Hepatocyte (in vitro differentiated cells): Measurements from ENCODE around the gene GRK4. TPM values are rescaled to one million over a fixed set of nuclear protein-coding genes. Genes with fewer than 3 reads are reported as not detected.

ENCODE experiments used
- DNase-seq: peaks from one replicate; pipeline ENCODE4 v3.0.0-alpha.2; 2016; ENCODE audit warnings: low spot score
- H2AFZ ChIP-seq: fragments of 200-600 bp; sonication (generic); 2 replicates; pipeline ENCODE4 v1.6.0; 2016; ENCODE audit warnings: antibody characterized with exemption, mild to moderate bottlenecking
- H3K27ac ChIP-seq: fragments of 200-600 bp; sonication (generic); 2 replicates; pipeline ENCODE4 v1.5.1; 2016; ENCODE audit warnings: mild to moderate bottlenecking
- H3K27me3 ChIP-seq: fragments of 200-600 bp; sonication (generic); 2 replicates; pipeline ENCODE4 v1.6.1; 2016
- H3K36me3 ChIP-seq: fragments of 200-600 bp; sonication (generic); replicated peaks from 2 replicates; pipeline ENCODE4 v1.5.1; 2016; ENCODE audit warnings: low read depth; ENCODE audit not compliant: insufficient read depth
- H3K4me1 ChIP-seq: fragments of 200-600 bp; sonication (generic); 2 replicates; pipeline ENCODE4 v1.5.1; 2016; ENCODE audit warnings: mild to moderate bottlenecking, moderate library complexity; ENCODE audit not compliant: insufficient read depth
- H3K4me2 ChIP-seq: fragments of 200-600 bp; sonication (generic); 2 replicates; pipeline ENCODE4 v1.6.0; 2016
- H3K4me3 ChIP-seq: fragments of 200-600 bp; sonication (generic); 2 replicates; pipeline ENCODE4 v1.5.1; 2016; ENCODE audit warnings: mild to moderate bottlenecking
- H3K79me2 ChIP-seq: fragments of 200-600 bp; sonication (generic); 2 replicates; pipeline ENCODE4 v1.6.0; 2017; ENCODE audit warnings: mild to moderate bottlenecking
- H3K9me2 ChIP-seq: fragments of 200-600 bp; sonication (generic); replicated peaks from 2 replicates; pipeline ENCODE4 v1.6.0; 2017; ENCODE audit warnings: mild to moderate bottlenecking; ENCODE audit not compliant: insufficient read depth
- H3K9me3 ChIP-seq: fragments of 200-600 bp; sonication (generic); 2 replicates; pipeline ENCODE4 v1.5.1; 2016; ENCODE audit warnings: low read depth, mild to moderate bottlenecking
- H4K20me1 ChIP-seq: fragments of 200-600 bp; sonication (generic); 2 replicates; pipeline ENCODE4 v1.6.0; 2016; ENCODE audit warnings: mild to moderate bottlenecking; ENCODE audit not compliant: insufficient read depth, poor library complexity, severe bottlenecking
- EZH2 ChIP-seq: fragments of 200-600 bp; sonication (generic); IDR thresholded peaks from 2 replicates; pipeline ENCODE4 v1.6.1; 2016; ENCODE audit warnings: antibody characterized with exemption, mild to moderate bottlenecking, borderline replicate concordance
- EZH2phosphoT487 ChIP-seq: fragments of 200-600 bp; sonication (generic); IDR thresholded peaks from one replicate; pipeline ENCODE4 v1.6.1; 2018; ENCODE audit warnings: antibody characterized with exemption, mild to moderate bottlenecking, low read depth, moderate library complexity; ENCODE audit not compliant: unreplicated experiment, severe bottlenecking
- WGBS: methylation state at CpG from one replicate; pipeline ENCODE4 v1.1.6; 2016; ENCODE audit warnings: low lambda C conversion rate; ENCODE audit errors: missing lambda C conversion rate; 5-methylcytosine and 5-hydroxymethylcytosine counted together
- polyA plus RNA-seq: library from polyadenylated mRNA; unstranded; fragments of >200 nt; fragmentation: Nextera tagmentation; extraction: Ambion mirVana; gene quantifications from 2 replicates; pipeline ENCODE4 v1.2.1, GENCODE V29; 2016
- total RNA-seq: library from RNA; depleted of rRNA; stranded (reverse); fragments of >200 nt; gene quantifications from 2 replicates; pipeline ENCODE4 v1.2.3, GENCODE V29; 2014
- TF ChIP-seq, protein P1 (sequence below): fragments of 200-600 bp; sonication (generic); IDR thresholded peaks from 2 replicates; pipeline ENCODE4 v1.5.1; 2016; ENCODE audit warnings: antibody characterized with exemption, mild to moderate bottlenecking; ENCODE audit not compliant: poor library complexity

Gene GRK4
- total and polyA plus RNA-seq, 2 experiments from 2014 or later, result 4.9 to 6.1 TPM

GRCh38 chr4:3009422-3009821 lies 46.1 kb downstream of the GRK4 start:
- Histone ChIP-seq H3K4me2 (no peak overlapping the region), H3K36me3 (no peaks in the 10 kb centered on the region), H3K9me2 (no peaks in the 10 kb centered on the region), H4K20me1 (no peaks in the 10 kb centered on the region), H3K4me1 (peaks cover 14% of the 10 kb centered on the region), H2AFZ (no peak overlapping the region), H3K79me2 (no peaks in the 10 kb centered on the region), H3K27ac (no peak overlapping the region), H3K27me3 (no peaks in the 10 kb centered on the region), H3K4me3 (no peak overlapping the region), H3K9me3 (no peaks in the 10 kb centered on the region)
- 71% methylated on average over 7 of the region's 7 CpGs for WGBS
- DNase-seq, result peak; percentile 40
- TF ChIP-seq EZH2 (no peak), EZH2phosphoT487 (no peak)
- TF ChIP-seq, protein P1, sequence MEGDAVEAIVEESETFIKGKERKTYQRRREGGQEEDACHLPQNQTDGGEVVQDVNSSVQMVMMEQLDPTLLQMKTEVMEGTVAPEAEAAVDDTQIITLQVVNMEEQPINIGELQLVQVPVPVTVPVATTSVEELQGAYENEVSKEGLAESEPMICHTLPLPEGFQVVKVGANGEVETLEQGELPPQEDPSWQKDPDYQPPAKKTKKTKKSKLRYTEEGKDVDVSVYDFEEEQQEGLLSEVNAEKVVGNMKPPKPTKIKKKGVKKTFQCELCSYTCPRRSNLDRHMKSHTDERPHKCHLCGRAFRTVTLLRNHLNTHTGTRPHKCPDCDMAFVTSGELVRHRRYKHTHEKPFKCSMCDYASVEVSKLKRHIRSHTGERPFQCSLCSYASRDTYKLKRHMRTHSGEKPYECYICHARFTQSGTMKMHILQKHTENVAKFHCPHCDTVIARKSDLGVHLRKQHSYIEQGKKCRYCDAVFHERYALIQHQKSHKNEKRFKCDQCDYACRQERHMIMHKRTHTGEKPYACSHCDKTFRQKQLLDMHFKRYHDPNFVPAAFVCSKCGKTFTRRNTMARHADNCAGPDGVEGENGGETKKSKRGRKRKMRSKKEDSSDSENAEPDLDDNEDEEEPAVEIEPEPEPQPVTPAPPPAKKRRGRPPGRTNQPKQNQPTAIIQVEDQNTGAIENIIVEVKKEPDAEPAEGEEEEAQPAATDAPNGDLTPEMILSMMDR, result peak; percentile 21

DNA sequence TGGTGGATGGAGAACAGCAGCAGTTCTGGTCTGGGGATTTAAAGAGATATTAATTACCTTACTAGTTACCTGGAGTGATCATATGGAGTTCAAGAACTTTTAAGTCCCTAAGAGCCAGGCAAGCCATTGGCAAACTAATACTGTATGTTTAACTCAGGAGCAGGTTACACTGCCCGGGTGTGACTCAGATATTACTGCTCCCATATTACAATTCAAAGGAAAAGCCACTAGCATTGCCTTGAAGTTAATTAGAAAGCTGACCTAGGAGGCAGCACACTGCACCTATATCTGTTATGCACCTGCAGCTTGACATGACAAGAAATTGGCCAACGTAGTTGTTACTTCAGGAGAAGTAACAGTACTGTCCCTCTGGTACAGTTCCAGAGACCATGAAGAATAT lies 47.2 kb downstream of the GRK4 start:
- Histone ChIP-seq H3K4me2 (no peak overlapping the region), H3K27ac (peak overlapping the region; percentile 44), H2AFZ (no peak overlapping the region), H3K4me1 (peaks cover 14% of the 10 kb centered on the region), H3K4me3 (no peak overlapping the region), H3K27me3 (no peaks in the 10 kb centered on the region), H3K9me3 (no peaks in the 10 kb centered on the region), H3K9me2 (no peaks in the 10 kb centered on the region), H3K79me2 (no peaks in the 10 kb centered on the region), H3K36me3 (no peaks in the 10 kb centered on the region), H4K20me1 (no peaks in the 10 kb centered on the region)
- TF ChIP-seq EZH2, result no peak
- TF ChIP-seq, protein P1, result no peak
- no peak for TF ChIP-seq EZH2phosphoT487
- peak; percentile 16 for DNase-seq
- WGBS, result 67% methylated on average over 2 of the region's 2 CpGs

DNA sequence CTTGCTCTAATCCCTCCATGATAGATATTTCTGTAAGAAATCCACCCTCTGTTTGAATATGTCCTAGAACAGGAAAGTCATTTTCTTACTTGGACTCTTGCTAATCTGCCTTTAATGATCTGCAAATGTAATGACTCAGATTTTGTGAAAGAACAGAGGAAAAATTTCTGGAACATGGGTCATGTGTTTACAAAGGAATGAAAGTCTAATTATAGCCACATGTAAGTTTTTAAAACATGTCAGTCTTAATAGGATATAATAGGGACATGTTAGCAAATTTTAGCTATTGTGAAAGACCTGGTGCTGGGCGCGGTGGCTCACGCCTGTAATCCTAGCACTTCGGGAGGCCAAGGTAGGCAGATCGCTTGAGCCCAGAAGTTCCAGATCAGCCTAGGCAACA lies 47.6 kb downstream of the GRK4 start:
- DNase-seq, result no peak
- Histone ChIP-seq H3K27ac (peak overlapping the region; percentile 44), H3K27me3 (no peaks in the 10 kb centered on the region), H3K4me3 (no peak overlapping the region), H3K36me3 (no peaks in the 10 kb centered on the region), H3K4me2 (no peak overlapping the region), H3K9me3 (no peaks in the 10 kb centered on the region), H3K79me2 (no peaks in the 10 kb centered on the region), H3K4me1 (peaks cover 14% of the 10 kb centered on the region), H4K20me1 (no peaks in the 10 kb centered on the region), H3K9me2 (no peaks in the 10 kb centered on the region), H2AFZ (no peak overlapping the region)
- TF ChIP-seq, protein P1, result no peak
- TF ChIP-seq EZH2phosphoT487 (no peak), EZH2 (no peak)
- 83% methylated on average over 5 of the region's 5 CpGs for WGBS
